OCI-LY7 (cell line): ENCODE data around the gene EIF4B. TPM values are rescaled to one million over a fixed set of nuclear protein-coding genes. Genes with fewer than 3 reads are reported as not detected.

ENCODE experiments used
- BruUV-seq: library from RNA; stranded (reverse); fragments of 400-500 nt; replicated peaks from 2 replicates; lab custom pipeline; 2021; lab: Mats Ljungman, UMichigan
- CTCF ChIA-PET: fragments of 300-600 bp; sonication (Branson Sonifier 250); formaldehyde crosslinking; loops from one replicate; lab custom pipeline; 2022; ENCODE audit warnings: antibody characterized with exemption; ENCODE audit not compliant: unreplicated experiment; lab: Charles Lee
- POLR2A ChIA-PET: fragments of 300-600 bp; sonication (Branson Sonifier 250); formaldehyde crosslinking; loops from one replicate; lab custom pipeline; 2022; ENCODE audit warnings: antibody characterized with exemption; lab: Charles Lee
- DNase-seq: peaks from one replicate; pipeline ENCODE4 v3.0.0-alpha.2; 2015; ENCODE audit warnings: low spot score
- H2AFZ ChIP-seq: fragments of 200-600 bp; sonication (generic), shearing (Covaris generic); 2 replicates; pipeline ENCODE4 v1.6.1; 2014; ENCODE audit warnings: mild to moderate bottlenecking, antibody characterized with exemption, low read length, moderate library complexity
- H3K27ac ChIP-seq: fragments of 200-600 bp; sonication (generic); 2 replicates; pipeline ENCODE4 v1.5.1; 2014; ENCODE audit warnings: mixed run types, low read depth, mild to moderate bottlenecking, moderate library complexity, low read length, inconsistent platforms; ENCODE audit not compliant: poor library complexity, severe bottlenecking
- H3K36me3 ChIP-seq: fragments of 200-600 bp; sonication (generic); 2 replicates; pipeline ENCODE4 v1.6.1; 2014; ENCODE audit warnings: mild to moderate bottlenecking, antibody characterized with exemption, low read length, moderate library complexity, mixed read lengths; ENCODE audit not compliant: insufficient read depth
- H3K4me1 ChIP-seq: fragments of 200-600 bp; sonication (generic); 2 replicates; pipeline ENCODE4 v1.5.1; 2014; ENCODE audit warnings: mild to moderate bottlenecking, low read length; ENCODE audit not compliant: insufficient read depth, poor library complexity, severe bottlenecking
- H3K4me2 ChIP-seq: fragments of 200-600 bp; sonication (generic); 2 replicates; pipeline ENCODE4 v1.6.1; 2014; ENCODE audit warnings: mild to moderate bottlenecking, low read length
- H3K4me3 ChIP-seq: fragments of 200-600 bp; sonication (generic); 2 replicates; pipeline ENCODE4 v1.5.1; 2014; ENCODE audit warnings: mild to moderate bottlenecking, low read depth, low read length; ENCODE audit not compliant: poor library complexity, severe bottlenecking
- H3K79me2 ChIP-seq: fragments of 200-600 bp; sonication (generic); 2 replicates; pipeline ENCODE4 v1.6.1; 2016; ENCODE audit warnings: low read depth, mild to moderate bottlenecking, low read length, moderate library complexity, mixed read lengths; ENCODE audit not compliant: insufficient read depth
- H3K9me2 ChIP-seq: fragments of 200-600 bp; sonication (generic); 2 replicates; pipeline ENCODE4 v1.6.1; 2016; ENCODE audit warnings: mild to moderate bottlenecking, low read length, mixed read lengths; ENCODE audit not compliant: insufficient read depth
- H3K9me3 ChIP-seq: fragments of 200-600 bp; sonication (generic); 2 replicates; pipeline ENCODE4 v1.6.1; 2014; ENCODE audit warnings: mild to moderate bottlenecking, mixed run types, low read length, mixed read lengths
- H4K20me1 ChIP-seq: fragments of 200-600 bp; sonication (generic); 2 replicates; pipeline ENCODE4 v1.6.1; 2014; ENCODE audit warnings: mild to moderate bottlenecking, antibody characterized with exemption, low read length, moderate library complexity, mixed read lengths; ENCODE audit not compliant: insufficient read depth
- EZH2phosphoT487 ChIP-seq: fragments of 200-600 bp; sonication (generic); IDR thresholded peaks from 2 replicates; pipeline ENCODE4 v1.6.1; 2018; ENCODE audit warnings: low read depth, borderline replicate concordance, mild to moderate bottlenecking, mixed run types, antibody characterized with exemption, low read length, moderate library complexity, mixed read lengths
- intact Hi-C: fragments of 100-400 bp; cut with micrococcal nuclease; formaldehyde crosslinking; loops from one replicate; pipeline ENCODE4 v1.10.0; 2022; ENCODE audit not compliant: unreplicated experiment
- total RNA-seq, 2 experiments: library from RNA; depleted of rRNA in 1 of 2; stranded (reverse); fragments of >200 nt in 1 of 2; shearing (Covaris generic) in 1 of 2; gene quantifications; 2 replicates each; pipeline ENCODE4 v1.2.3, GENCODE V29; 2014 to 2022
- TF ChIP-seq, protein P1 (sequence below): fragments of 200-600 bp; sonication (generic); conservative IDR thresholded peaks from 2 replicates; pipeline ENCODE4 v1.5.1; 2014; ENCODE audit warnings: mild to moderate bottlenecking, antibody characterized with exemption, low read length, moderate library complexity, mixed read lengths

Gene EIF4B
- total RNA-seq, 2 experiments from 2014 or later: 645 to 745 TPM

DNA sequence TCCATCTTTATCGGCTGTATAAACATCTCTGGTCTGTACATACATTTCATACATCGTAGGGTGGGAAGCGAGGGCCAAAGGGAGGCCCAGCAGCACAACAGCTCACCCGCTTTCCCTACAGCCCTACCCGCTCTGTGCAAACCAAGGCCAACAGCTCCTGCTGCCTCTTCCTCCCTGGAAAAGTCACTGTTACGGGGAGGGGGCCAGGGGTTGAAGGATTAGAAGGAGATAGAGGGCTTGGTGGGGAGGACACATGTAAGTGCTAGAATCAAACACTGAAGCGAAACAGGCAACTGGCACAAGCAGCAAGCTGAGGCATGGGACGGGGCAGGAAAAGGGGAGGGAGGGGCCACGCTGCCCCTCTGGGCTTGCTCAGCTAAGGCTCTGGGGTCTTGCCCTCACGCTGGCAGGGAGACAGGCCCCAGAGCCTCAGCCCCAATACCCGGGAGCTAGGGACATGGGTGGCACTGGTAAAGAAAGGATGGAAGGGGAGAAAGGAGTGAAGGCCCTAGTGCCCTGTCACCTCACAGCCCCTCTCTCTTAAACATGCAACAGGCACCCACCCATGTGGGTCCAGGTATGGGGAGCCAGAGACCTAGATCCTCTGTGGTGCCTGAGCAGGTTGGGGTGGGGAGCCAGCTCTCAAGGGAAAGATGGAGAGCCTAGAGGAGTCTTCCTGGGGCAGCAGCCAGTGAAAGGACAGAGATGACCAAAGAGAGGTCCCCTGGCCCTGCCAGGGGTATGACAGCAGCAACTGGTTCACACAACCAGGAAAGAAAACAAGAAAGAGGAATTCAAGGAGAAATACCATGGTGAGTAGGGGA is 58.6 kb downstream of the EIF4B start:
- Histone ChIP-seq H3K4me3 (no peak overlapping the region), H3K9me3 (no peaks in the 10 kb centered on the region), H4K20me1 (no peaks in the 10 kb centered on the region), H3K4me1 (no peaks in the 10 kb centered on the region), H3K9me2 (no peaks in the 10 kb centered on the region), H3K79me2 (no peaks in the 10 kb centered on the region), H3K27ac (no peak overlapping the region), H2AFZ (no peak overlapping the region), H3K4me2 (no peak overlapping the region), H3K36me3 (peaks cover 17% of the 10 kb centered on the region; the same call in 1 of the 2 replicates)
- no peak for TF ChIP-seq EZH2phosphoT487
- TF ChIP-seq, protein P1, sequence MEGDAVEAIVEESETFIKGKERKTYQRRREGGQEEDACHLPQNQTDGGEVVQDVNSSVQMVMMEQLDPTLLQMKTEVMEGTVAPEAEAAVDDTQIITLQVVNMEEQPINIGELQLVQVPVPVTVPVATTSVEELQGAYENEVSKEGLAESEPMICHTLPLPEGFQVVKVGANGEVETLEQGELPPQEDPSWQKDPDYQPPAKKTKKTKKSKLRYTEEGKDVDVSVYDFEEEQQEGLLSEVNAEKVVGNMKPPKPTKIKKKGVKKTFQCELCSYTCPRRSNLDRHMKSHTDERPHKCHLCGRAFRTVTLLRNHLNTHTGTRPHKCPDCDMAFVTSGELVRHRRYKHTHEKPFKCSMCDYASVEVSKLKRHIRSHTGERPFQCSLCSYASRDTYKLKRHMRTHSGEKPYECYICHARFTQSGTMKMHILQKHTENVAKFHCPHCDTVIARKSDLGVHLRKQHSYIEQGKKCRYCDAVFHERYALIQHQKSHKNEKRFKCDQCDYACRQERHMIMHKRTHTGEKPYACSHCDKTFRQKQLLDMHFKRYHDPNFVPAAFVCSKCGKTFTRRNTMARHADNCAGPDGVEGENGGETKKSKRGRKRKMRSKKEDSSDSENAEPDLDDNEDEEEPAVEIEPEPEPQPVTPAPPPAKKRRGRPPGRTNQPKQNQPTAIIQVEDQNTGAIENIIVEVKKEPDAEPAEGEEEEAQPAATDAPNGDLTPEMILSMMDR: no peak
- CTCF ChIA-PET: interaction anchor here (0.6 to 2.1 kb wide), 5 partner anchors 8 to 129 kb away, joined by 3 to 13 read pairs (median 7); partner anchors contain the start of gene SPRYD3
- no TSS peak for BruUV-seq
- DNase-seq: no peak
- POLR2A ChIA-PET: interaction anchor here (1.4 to 2.9 kb wide), 2 partner anchors 15 to 38 kb away, joined by 9 to 12 read pairs; partner anchors contain the start of genes SOAT2 and SPRYD3
- intact Hi-C loops: no loop called here

- Histone ChIP-seq H3K36me3 (peaks cover 17% of the 10 kb centered on the region; the same call in 1 of the 2 replicates), H2AFZ (no peak overlapping the region), H3K4me3 (no peak overlapping the region), H3K9me3 (no peaks in the 10 kb centered on the region), H3K79me2 (no peaks in the 10 kb centered on the region), H3K9me2 (no peaks in the 10 kb centered on the region), H4K20me1 (no peaks in the 10 kb centered on the region), H3K4me1 (no peaks in the 10 kb centered on the region), H3K27ac (no peak overlapping the region), H3K4me2 (no peak overlapping the region)
- TF ChIP-seq, protein P1: no peak
- TF ChIP-seq EZH2phosphoT487: no peak
- ChIA-PET CTCF (interaction anchor here (1.3 to 2.1 kb wide), 4 partner anchors 8 to 37 kb away, joined by 6 to 13 read pairs (median 8); partner anchors contain the start of gene SPRYD3), POLR2A (interaction anchor here (0.6 to 2.9 kb wide), 6 partner anchors 14 to 53 kb away, joined by 3 to 12 read pairs (median 3); partner anchors contain the start of genes SOAT2 and SPRYD3)
- BruUV-seq: no TSS peak
- DNase-seq: no peak
- intact Hi-C loops: no loop called here
Observed at GRCh38 chr12:53065470-53065869, 59.2 kb downstream of the EIF4B start.
